ENCODE measurements around the gene DOCK2. TPM values are rescaled to one million over a fixed set of nuclear protein-coding genes. Genes with fewer than 3 reads are reported as not detected.

Gene DOCK2
- total RNA-seq, 1 donor from 2014 or later, result 3.9 TPM

GRCh38 chr5:169979871-169980270 is 342.8 kb downstream of the DOCK2 start:
- H3K27me3 ChIP-seq (ENCODE audit: control insufficient read depth, insufficient read depth, low read length), result no peaks in the 10 kb centered on the region
- H3K4me3 ChIP-seq (ENCODE audit: low read depth, low read length), result peak overlapping the region; percentile 44
- DNase-seq (ENCODE audit: low read depth), result no peak
- H3K36me3 ChIP-seq (ENCODE audit: control insufficient read depth, insufficient read depth, low read length), result no peaks in the 10 kb centered on the region
- TF ChIP-seq CTCF (IDR thresholded peaks at IDR 0.05; ENCODE audit: insufficient read depth, low read length, poor library complexity, severe bottlenecking), result no peak

DNA sequence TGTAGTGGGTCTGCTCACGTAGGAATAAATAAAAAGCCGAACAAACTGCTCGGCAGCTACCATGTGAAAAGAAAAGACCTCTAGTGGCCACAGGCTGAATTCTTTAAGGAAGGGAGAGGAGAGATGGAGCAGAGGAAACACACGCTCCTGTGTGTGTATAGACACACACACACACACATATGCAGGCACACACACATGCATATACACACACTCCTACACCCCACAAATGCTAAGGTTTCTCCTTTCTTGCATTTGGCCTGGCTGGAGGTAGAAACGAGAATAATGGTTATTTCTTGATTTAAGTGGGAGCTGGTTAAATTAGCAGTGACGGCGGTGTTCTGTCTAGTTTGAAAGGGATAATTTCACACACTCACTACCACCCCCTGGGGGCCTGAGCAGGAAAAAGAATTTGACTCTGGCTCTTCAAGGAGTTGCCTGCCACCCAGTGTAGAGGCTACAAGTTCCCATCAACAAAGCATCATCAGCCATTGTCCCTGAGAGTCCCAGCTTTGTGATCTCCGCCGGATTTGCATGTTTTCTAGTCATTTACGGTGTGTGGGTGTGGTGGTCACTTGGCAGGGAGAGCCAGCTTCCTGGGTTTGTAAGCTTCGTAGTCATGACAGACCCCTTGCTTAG is 343.5 kb downstream of the DOCK2 start, which contains the start of gene INSYN2B:
Gene INSYN2B (minus strand): TSS at position 78 of the 636 bp plus-strand sequence. CDS start 96,597 bp downstream, outside the sequence.
- peak; percentile 72 for TF ChIP-seq CTCF (IDR thresholded peaks at IDR 0.05; ENCODE audit: insufficient read depth, low read length, poor library complexity, severe bottlenecking)
- Histone ChIP-seq H3K27me3 (ENCODE audit: control insufficient read depth, insufficient read depth, low read length) (no peaks in the 10 kb centered on the region), H3K4me3 (ENCODE audit: low read depth, low read length) (peak within 1 kb of the TSS; percentile 44), H3K36me3 (ENCODE audit: control insufficient read depth, insufficient read depth, low read length) (no peaks in the 10 kb centered on the region)
- DNase-seq (ENCODE audit: low read depth), result peak; percentile 49

DNA sequence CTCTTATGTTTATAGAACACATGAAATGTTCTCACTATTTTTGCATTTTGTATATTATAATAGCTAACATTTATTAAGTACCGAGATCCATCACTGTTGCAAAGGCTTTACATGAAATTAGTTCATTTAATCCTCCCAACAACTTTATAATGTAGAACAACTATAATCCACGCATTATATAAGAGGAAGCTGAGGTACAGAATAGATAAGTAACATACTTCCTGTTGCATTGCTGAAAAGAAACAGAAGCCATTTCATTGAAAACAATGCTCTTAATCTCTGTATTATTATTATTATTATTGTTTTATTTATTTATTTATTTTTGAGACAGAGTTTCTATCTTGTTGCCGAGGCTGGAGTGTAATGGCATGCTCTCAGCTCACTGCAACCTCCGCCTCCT is 351.1 kb downstream of the DOCK2 start:
- no peaks in the 10 kb centered on the region for H3K36me3 ChIP-seq (ENCODE audit: control insufficient read depth, insufficient read depth, low read length)
- TF ChIP-seq CTCF (IDR thresholded peaks at IDR 0.05; ENCODE audit: insufficient read depth, low read length, poor library complexity, severe bottlenecking), result no peak
- DNase-seq (ENCODE audit: low read depth), result no peak
- no peaks in the 10 kb centered on the region for H3K27me3 ChIP-seq (ENCODE audit: control insufficient read depth, insufficient read depth, low read length)
- H3K4me3 ChIP-seq (ENCODE audit: low read depth, low read length), result no peak overlapping the region

- no peaks in the 10 kb centered on the region for H3K27me3 ChIP-seq (ENCODE audit: control insufficient read depth, insufficient read depth, low read length)
- no peak for TF ChIP-seq CTCF (IDR thresholded peaks at IDR 0.05; ENCODE audit: insufficient read depth, low read length, poor library complexity, severe bottlenecking)
- no peaks in the 10 kb centered on the region for H3K36me3 ChIP-seq (ENCODE audit: control insufficient read depth, insufficient read depth, low read length)
- no peak for DNase-seq (ENCODE audit: low read depth)
- H3K4me3 ChIP-seq (ENCODE audit: low read depth, low read length), result no peak overlapping the region
Measured at GRCh38 chr5:169988947-169989346, 351.9 kb downstream of the DOCK2 start.

DNA sequence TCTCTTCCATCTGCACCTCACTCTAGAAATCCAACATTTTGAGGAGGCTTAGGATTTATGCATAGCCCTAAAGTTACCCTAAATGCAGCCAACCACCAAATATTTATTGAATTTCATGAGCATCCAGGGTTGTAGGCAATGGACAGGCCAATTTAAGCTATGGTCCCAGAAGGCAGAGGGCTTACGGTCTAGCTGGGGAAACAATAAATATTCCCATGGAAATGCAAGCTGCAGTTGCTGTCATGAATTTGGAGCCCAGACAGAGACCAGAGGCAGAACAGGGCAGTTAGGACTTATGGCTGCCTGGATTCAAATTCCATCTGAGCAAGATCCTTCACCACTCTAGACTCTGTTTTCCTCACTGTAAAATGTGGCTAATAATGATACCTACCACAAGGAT is 352.3 kb downstream of the DOCK2 start:
- Histone ChIP-seq H3K27me3 (ENCODE audit: control insufficient read depth, insufficient read depth, low read length) (no peaks in the 10 kb centered on the region), H3K4me3 (ENCODE audit: low read depth, low read length) (no peak overlapping the region), H3K36me3 (ENCODE audit: control insufficient read depth, insufficient read depth, low read length) (no peaks in the 10 kb centered on the region)
- no peak for TF ChIP-seq CTCF (IDR thresholded peaks at IDR 0.05; ENCODE audit: insufficient read depth, low read length, poor library complexity, severe bottlenecking)
- DNase-seq (ENCODE audit: low read depth), result no peak
